Osteoblast (primary cell): Measurements from ENCODE around the gene AGTRAP. TPM values are rescaled to one million over a fixed set of nuclear protein-coding genes. Genes with fewer than 3 reads are reported as not detected.

Experiments
- DNase-seq: peaks from one replicate; pipeline ENCODE4 v3.0.0; 2011; ENCODE audit warnings: low spot score, mixed read lengths; ENCODE audit not compliant: insufficient read length; ENCODE audit errors: missing footprints
- H2AFZ ChIP-seq: 2 replicates; pipeline ENCODE4 v1.6.0; 2011; ENCODE audit warnings: mild to moderate bottlenecking, low read length
- H3K27ac ChIP-seq: 2 replicates; pipeline ENCODE4 v1.5.1; 2011; ENCODE audit warnings: mild to moderate bottlenecking, low read depth, low read length, moderate library complexity
- H3K27me3 ChIP-seq: 2 replicates; pipeline ENCODE4 v1.6.0; 2012; ENCODE audit warnings: mild to moderate bottlenecking, control low read depth, inconsistent platforms, low read length, moderate library complexity; ENCODE audit not compliant: insufficient read depth
- H3K36me3 ChIP-seq: 2 replicates; pipeline ENCODE4 v1.5.1; 2011; ENCODE audit warnings: mild to moderate bottlenecking, low read length, control low read depth, moderate library complexity; ENCODE audit not compliant: insufficient read depth
- H3K4me1 ChIP-seq: 2 replicates; pipeline ENCODE4 v1.5.1; 2011; ENCODE audit warnings: mild to moderate bottlenecking, low read length, control low read depth, moderate library complexity; ENCODE audit not compliant: insufficient read depth
- H3K4me2 ChIP-seq: 2 replicates; pipeline ENCODE4 v1.6.0; 2011; ENCODE audit warnings: mild to moderate bottlenecking, low read length; ENCODE audit not compliant: insufficient read depth
- H3K4me3 ChIP-seq: fragments of 200-600 bp; sonication (generic); 3 replicates; pipeline ENCODE4 v1.5.1; 2012; ENCODE audit warnings: mild to moderate bottlenecking, low read length, inconsistent platforms; ENCODE audit not compliant: insufficient read depth
- H3K79me2 ChIP-seq: 2 replicates; pipeline ENCODE4 v1.6.0; 2012; ENCODE audit warnings: mild to moderate bottlenecking, low read length, control low read depth, inconsistent platforms; ENCODE audit not compliant: insufficient read depth
- H3K9me3 ChIP-seq: 2 replicates; pipeline ENCODE4 v1.5.1; 2011; ENCODE audit warnings: low read depth, low read length, control low read depth
- H4K20me1 ChIP-seq: 2 replicates; pipeline ENCODE4 v1.6.0; 2012; ENCODE audit warnings: mild to moderate bottlenecking, low read length, control low read depth; ENCODE audit not compliant: insufficient read depth
- total RNA-seq: library from RNA; depleted of rRNA; stranded (reverse); fragments of >200 nt; gene quantifications from 2 replicates; pipeline ENCODE4 v1.2.3, GENCODE V29; 2012
- TF ChIP-seq, protein P1 (sequence below): IDR thresholded peaks from 2 replicates; pipeline ENCODE4 v1.5.1; 2011; ENCODE audit warnings: mild to moderate bottlenecking, low read depth, low read length, moderate library complexity; ENCODE audit errors: extremely low read depth

The AGTRAP gene
- total RNA-seq, 1 donor = 56.5 TPM

DNA sequence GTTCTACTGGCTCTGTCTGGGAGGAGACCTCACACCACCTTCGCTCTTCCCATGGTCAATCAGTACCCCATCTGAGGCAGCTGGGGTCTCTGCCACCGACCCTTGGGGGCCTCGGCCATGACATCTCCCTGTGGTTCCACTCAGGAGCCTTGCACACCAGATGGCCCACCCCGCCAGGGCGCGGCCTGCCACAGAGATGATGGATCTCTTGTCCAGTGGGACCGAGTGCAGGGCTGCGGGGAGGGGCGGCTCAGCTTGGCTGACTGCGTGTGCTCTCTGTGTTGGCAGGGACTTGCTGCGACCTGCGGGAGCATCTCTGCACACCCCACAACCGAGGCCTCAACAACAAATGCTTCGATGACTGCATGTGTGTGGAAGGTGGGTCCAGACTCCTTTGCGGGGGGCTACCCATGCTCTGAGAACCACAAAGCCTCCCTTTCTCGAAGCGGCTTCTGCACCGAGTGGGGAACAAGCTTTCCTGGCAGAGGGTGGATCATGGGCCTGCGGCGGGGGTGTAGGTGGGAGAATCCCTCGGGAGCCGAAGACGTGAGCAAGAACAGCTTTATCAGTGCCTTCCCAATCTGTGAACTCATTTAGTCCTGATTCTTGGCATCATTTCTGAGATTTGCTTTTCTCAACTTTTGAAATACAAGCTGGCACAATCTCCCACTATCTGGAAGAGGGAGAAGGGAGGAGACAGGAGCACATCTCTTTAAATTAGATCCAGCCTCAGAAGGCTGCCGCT is 20.9 kb upstream of the AGTRAP start:
- TF ChIP-seq, protein P1, sequence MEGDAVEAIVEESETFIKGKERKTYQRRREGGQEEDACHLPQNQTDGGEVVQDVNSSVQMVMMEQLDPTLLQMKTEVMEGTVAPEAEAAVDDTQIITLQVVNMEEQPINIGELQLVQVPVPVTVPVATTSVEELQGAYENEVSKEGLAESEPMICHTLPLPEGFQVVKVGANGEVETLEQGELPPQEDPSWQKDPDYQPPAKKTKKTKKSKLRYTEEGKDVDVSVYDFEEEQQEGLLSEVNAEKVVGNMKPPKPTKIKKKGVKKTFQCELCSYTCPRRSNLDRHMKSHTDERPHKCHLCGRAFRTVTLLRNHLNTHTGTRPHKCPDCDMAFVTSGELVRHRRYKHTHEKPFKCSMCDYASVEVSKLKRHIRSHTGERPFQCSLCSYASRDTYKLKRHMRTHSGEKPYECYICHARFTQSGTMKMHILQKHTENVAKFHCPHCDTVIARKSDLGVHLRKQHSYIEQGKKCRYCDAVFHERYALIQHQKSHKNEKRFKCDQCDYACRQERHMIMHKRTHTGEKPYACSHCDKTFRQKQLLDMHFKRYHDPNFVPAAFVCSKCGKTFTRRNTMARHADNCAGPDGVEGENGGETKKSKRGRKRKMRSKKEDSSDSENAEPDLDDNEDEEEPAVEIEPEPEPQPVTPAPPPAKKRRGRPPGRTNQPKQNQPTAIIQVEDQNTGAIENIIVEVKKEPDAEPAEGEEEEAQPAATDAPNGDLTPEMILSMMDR = no peak
- Histone ChIP-seq H3K4me3 (no peak overlapping the region), H3K79me2 (no peaks in the 10 kb centered on the region), H3K27ac (no peak overlapping the region), H2AFZ (no peak overlapping the region), H4K20me1 (no peaks in the 10 kb centered on the region), H3K27me3 (peaks cover 16% of the 10 kb centered on the region), H3K9me3 (no peaks in the 10 kb centered on the region), H3K4me1 (peaks cover 4% of the 10 kb centered on the region), H3K36me3 (no peaks in the 10 kb centered on the region), H3K4me2 (no peak overlapping the region)
- DNase-seq = peak; percentile 88

DNA sequence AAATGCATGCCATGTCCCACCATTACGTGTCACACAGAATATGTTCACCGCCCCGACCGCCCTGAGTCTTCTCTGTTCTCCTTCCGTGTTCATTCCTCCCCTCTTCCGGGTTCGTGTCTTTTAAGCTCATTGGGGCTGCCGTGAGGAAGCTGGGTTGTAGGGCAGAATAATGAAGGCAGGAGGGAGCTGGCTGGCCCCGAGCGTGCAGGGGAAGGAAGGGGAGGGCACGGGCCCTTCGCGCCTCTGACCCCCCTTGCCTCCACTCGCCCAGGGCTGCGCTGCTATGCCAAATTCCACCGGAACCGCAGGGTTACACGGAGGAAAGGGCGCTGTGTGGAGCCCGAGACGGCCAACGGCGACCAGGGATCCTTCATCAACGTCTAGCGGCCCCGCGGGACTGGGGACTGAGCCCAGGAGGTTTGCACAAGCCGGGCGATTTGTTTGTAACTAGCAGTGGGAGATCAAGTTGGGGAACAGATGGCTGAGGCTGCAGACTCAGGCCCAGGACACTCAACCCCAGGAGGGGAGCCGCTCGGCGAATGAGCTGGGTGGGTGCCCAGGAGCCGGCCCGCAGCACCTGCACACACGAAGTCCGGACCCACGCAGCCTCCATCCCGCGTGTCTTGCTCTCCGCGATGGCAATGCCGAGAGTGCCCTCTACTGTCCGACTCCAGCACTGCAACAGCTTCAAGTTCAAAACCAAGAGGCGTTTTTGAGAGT is 16.5 kb upstream of the AGTRAP start:
- no peaks in the 10 kb centered on the region for H3K36me3 ChIP-seq
- H3K4me1 ChIP-seq = peaks cover 4% of the 10 kb centered on the region
- peaks cover 17% of the 10 kb centered on the region for H3K27me3 ChIP-seq
- H3K4me3 ChIP-seq = peak overlapping the region; percentile 55
- TF ChIP-seq, protein P1 = peak; percentile 88
- peak overlapping the region; percentile 78 for H3K4me2 ChIP-seq
- H3K9me3 ChIP-seq = no peaks in the 10 kb centered on the region
- H4K20me1 ChIP-seq = no peaks in the 10 kb centered on the region
- H2AFZ ChIP-seq = peak overlapping the region; percentile 63
- no peak overlapping the region for H3K27ac ChIP-seq
- H3K79me2 ChIP-seq = no peaks in the 10 kb centered on the region
- peak; percentile 91 for DNase-seq

DNA sequence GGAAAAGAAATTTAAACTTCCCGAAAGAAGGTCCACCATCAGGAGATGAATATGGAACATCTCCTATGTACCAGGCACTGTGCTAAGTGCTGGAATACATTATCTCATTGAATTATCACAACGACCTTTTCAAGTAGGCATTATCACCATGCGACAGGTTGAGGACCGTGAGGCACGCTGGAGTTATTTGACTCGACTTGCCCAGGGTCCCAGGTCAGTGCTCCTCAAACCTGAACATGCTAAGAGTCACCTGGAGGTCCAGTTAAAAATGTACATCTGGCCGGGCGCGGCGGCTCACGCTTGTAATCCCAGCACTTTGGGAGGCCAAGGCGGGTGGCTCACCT is 15.9 kb upstream of the AGTRAP start:
- Histone ChIP-seq H3K79me2 (no peaks in the 10 kb centered on the region), H3K4me3 (no peak overlapping the region), H3K4me2 (no peak overlapping the region), H3K9me3 (no peaks in the 10 kb centered on the region), H2AFZ (no peak overlapping the region), H3K27ac (no peak overlapping the region), H4K20me1 (no peaks in the 10 kb centered on the region), H3K27me3 (peaks cover 21% of the 10 kb centered on the region), H3K4me1 (peaks cover 4% of the 10 kb centered on the region), H3K36me3 (no peaks in the 10 kb centered on the region)
- DNase-seq = no peak
- TF ChIP-seq, protein P1 = no peak

DNA sequence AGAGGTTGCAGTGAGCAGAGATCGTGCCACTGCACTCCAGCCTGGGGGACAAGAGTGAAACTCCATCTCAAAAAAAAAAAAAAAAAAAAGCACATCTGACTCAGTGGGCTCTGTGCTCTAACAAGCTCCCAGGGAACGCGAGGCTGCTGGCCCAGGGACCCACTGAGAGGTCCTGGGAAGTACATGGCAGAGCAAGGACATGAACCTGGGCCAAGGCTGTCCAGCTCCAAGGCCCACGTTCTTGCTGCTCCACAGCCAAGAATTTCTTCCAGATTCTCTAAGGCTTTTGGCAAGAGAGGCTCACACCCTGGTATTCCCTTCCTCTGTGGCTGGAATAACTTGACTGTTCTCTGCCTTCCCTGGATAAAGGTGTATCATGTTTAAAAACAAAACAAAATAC is 15.4 kb upstream of the AGTRAP start:
- Histone ChIP-seq H3K27ac (no peak overlapping the region), H3K4me1 (peaks cover 4% of the 10 kb centered on the region), H3K4me2 (no peak overlapping the region), H2AFZ (no peak overlapping the region), H3K36me3 (no peaks in the 10 kb centered on the region), H3K9me3 (no peaks in the 10 kb centered on the region), H3K27me3 (peaks cover 21% of the 10 kb centered on the region), H3K4me3 (no peak overlapping the region), H4K20me1 (no peaks in the 10 kb centered on the region), H3K79me2 (no peaks in the 10 kb centered on the region)
- no peak for DNase-seq
- TF ChIP-seq, protein P1 = no peak
